ENCODE data around the gene SPTBN5.

SPTBN5 gene

DNA sequence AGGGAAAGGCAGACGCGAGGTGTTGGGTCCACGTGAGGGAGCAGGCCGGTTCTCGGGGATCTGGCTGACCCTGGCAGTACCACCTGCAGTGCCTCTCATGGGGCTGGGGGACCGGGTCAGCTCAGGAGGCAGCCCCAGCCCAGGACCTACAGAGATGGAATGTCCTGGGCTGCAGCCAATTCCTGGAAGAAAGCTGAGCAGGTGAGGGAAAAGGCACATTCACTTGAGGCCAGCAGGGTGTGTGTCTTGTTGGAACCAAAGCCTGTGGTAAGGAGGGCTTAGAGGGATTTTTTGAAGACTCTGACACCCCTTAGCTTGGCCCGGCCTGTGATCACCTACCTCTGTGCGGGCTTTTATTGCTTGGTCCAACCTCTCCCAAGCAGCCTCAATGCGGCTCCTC is 39.4 kb downstream of the SPTBN5 start:
- no peaks in the 10 kb centered on the region for H4K20me1 ChIP-seq (ENCODE audit: insufficient read depth, low read length)
- TF ChIP-seq EZH2 (IDR thresholded peaks at IDR 0.05; ENCODE audit: borderline replicate concordance, low read length), result no peak
- TF ChIP-seq, protein P1, sequence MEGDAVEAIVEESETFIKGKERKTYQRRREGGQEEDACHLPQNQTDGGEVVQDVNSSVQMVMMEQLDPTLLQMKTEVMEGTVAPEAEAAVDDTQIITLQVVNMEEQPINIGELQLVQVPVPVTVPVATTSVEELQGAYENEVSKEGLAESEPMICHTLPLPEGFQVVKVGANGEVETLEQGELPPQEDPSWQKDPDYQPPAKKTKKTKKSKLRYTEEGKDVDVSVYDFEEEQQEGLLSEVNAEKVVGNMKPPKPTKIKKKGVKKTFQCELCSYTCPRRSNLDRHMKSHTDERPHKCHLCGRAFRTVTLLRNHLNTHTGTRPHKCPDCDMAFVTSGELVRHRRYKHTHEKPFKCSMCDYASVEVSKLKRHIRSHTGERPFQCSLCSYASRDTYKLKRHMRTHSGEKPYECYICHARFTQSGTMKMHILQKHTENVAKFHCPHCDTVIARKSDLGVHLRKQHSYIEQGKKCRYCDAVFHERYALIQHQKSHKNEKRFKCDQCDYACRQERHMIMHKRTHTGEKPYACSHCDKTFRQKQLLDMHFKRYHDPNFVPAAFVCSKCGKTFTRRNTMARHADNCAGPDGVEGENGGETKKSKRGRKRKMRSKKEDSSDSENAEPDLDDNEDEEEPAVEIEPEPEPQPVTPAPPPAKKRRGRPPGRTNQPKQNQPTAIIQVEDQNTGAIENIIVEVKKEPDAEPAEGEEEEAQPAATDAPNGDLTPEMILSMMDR (IDR thresholded peaks at IDR 0.05; ENCODE audit: low read length), result no peak
- H3F3A ChIP-seq (ENCODE audit: insufficient read depth, low read length), result no peaks in the 10 kb centered on the region
- H3K9ac ChIP-seq (ENCODE audit: low read length), result no peak overlapping the region
- H2AFZ ChIP-seq (ENCODE audit: low read length), result no peak overlapping the region
- H3K27me3 ChIP-seq (ENCODE audit: insufficient read depth, low read length), result 0 out of 2 replicates have a peak, but pooled peaks cover 10% of the 10 kb centered on the region
- no peaks in the 10 kb centered on the region for H3K9me3 ChIP-seq (ENCODE audit: low read length)
- no peak overlapping the region for H3K4me2 ChIP-seq (ENCODE audit: low read length)
- no peaks in the 10 kb centered on the region for H3K79me2 ChIP-seq (ENCODE audit: insufficient read depth, low read length)
- no peaks in the 10 kb centered on the region for H3K9me2 ChIP-seq (ENCODE audit: low read depth, low read length)
- H3K4me3 ChIP-seq (ENCODE audit: low read depth, low read length, poor library complexity, severe bottlenecking), result no peak overlapping the region
- H3K4me1 ChIP-seq (ENCODE audit: insufficient read depth, low read length, severe bottlenecking), result no peaks in the 10 kb centered on the region
- no peaks in the 10 kb centered on the region for H3K36me3 ChIP-seq (ENCODE audit: insufficient read depth, low read length)
- H3K27ac ChIP-seq (ENCODE audit: low read depth, low read length, poor library complexity, severe bottlenecking), result no peak overlapping the region

DNA sequence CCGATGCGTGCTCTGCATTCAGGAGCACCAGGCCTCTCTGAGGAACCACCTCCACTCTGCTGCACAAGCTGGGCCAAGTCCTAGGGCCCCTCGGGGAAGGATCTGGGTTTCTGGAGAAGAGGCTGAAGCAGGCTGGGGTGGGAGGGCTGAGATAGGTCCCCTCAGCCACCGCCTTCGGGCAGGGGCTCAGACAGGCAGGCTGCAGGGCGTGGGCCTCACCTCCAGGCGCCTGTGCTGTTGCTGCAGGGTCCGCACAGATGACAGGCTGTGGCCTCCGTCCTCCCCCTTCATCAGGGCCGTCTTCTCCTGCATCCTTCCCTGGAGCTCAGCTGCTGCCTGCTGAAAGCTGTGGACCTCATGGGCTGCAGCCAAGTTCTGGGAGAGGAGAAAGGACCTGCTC is 40.0 kb downstream of the SPTBN5 start:
- TF ChIP-seq EZH2 (IDR thresholded peaks at IDR 0.05; ENCODE audit: borderline replicate concordance, low read length), result no peak
- TF ChIP-seq, protein P1 (IDR thresholded peaks at IDR 0.05; ENCODE audit: low read length), result no peak
- H3K4me2 ChIP-seq (ENCODE audit: low read length), result no peak overlapping the region
- no peaks in the 10 kb centered on the region for H3K9me2 ChIP-seq (ENCODE audit: low read depth, low read length)
- no peak overlapping the region for H3K4me3 ChIP-seq (ENCODE audit: low read depth, low read length, poor library complexity, severe bottlenecking)
- no peaks in the 10 kb centered on the region for H3F3A ChIP-seq (ENCODE audit: insufficient read depth, low read length)
- H3K27ac ChIP-seq (ENCODE audit: low read depth, low read length, poor library complexity, severe bottlenecking), result no peak overlapping the region
- H3K27me3 ChIP-seq (ENCODE audit: insufficient read depth, low read length), result 0 out of 2 replicates have a peak, but pooled peaks cover 6% of the 10 kb centered on the region
- no peaks in the 10 kb centered on the region for H3K79me2 ChIP-seq (ENCODE audit: insufficient read depth, low read length)
- H3K9ac ChIP-seq (ENCODE audit: low read length), result no peak overlapping the region
- no peaks in the 10 kb centered on the region for H3K36me3 ChIP-seq (ENCODE audit: insufficient read depth, low read length)
- no peak overlapping the region for H2AFZ ChIP-seq (ENCODE audit: low read length)
- H3K9me3 ChIP-seq (ENCODE audit: low read length), result no peaks in the 10 kb centered on the region
- no peaks in the 10 kb centered on the region for H4K20me1 ChIP-seq (ENCODE audit: insufficient read depth, low read length)
- no peaks in the 10 kb centered on the region for H3K4me1 ChIP-seq (ENCODE audit: insufficient read depth, low read length, severe bottlenecking)

DNA sequence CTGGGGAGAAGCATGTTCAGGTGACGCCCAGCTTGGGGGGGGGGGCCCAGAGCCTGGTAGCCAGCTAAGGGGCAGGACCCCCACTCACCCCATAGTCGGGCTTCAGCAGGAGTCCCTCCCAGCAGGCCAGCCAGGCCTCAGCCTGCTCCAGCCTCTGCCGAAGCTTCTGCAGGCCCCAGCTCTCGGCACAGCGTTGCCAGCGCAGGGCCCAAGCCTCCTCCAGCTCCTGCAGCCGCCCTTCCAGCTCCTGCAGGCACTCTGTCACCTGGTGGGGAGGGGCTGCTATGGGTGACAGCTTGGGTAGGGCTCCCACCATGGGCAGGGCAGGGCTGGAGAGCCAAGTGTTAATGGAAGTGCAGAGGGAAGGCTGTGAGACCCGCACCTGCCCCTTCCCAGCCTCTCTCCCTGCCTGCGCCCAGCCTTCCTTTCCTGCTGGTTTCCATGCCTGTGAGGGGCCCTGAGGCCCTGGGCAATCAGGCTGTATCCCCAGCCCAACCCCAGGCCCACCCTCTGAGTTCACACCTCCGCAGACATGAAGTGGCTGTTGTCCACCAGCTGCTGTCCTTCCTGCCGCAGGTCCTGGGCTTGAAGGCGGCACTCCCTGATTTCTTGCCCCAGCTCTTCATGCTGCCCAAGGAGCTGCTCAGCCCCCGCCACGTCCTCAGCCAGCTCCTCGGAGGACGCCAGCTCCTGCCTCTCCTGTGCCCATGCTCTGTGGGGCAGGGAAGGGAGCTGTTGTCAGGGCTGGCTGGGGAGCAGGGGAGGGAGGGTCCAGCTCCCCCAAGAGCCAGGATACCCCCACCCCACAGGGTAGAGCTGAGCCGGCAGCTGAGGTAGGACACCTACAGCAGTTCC is 40.9 kb downstream of the SPTBN5 start:
- Histone ChIP-seq H3K79me2 (ENCODE audit: insufficient read depth, low read length) (no peaks in the 10 kb centered on the region), H4K20me1 (ENCODE audit: insufficient read depth, low read length) (no peaks in the 10 kb centered on the region), H3K27me3 (ENCODE audit: insufficient read depth, low read length) (0 out of 2 replicates have a peak, but pooled peaks cover 6% of the 10 kb centered on the region), H3K9ac (ENCODE audit: low read length) (no peak overlapping the region), H3K4me3 (ENCODE audit: low read depth, low read length, poor library complexity, severe bottlenecking) (no peak overlapping the region), H3F3A (ENCODE audit: insufficient read depth, low read length) (no peaks in the 10 kb centered on the region), H3K4me1 (ENCODE audit: insufficient read depth, low read length, severe bottlenecking) (no peaks in the 10 kb centered on the region), H3K9me2 (ENCODE audit: low read depth, low read length) (no peaks in the 10 kb centered on the region), H3K27ac (ENCODE audit: low read depth, low read length, poor library complexity, severe bottlenecking) (no peak overlapping the region), H3K36me3 (ENCODE audit: insufficient read depth, low read length) (peaks cover 3% of the 10 kb centered on the region), H3K9me3 (ENCODE audit: low read length) (no peaks in the 10 kb centered on the region), H3K4me2 (ENCODE audit: low read length) (no peak overlapping the region), H2AFZ (ENCODE audit: low read length) (no peak overlapping the region)
- no peak for TF ChIP-seq EZH2 (IDR thresholded peaks at IDR 0.05; ENCODE audit: borderline replicate concordance, low read length)
- TF ChIP-seq, protein P1 (IDR thresholded peaks at IDR 0.05; ENCODE audit: low read length), result no peak
